HepG2 (cell line): ENCODE measurements around the gene CACNA2D3. TPM values are rescaled to one million over a fixed set of nuclear protein-coding genes. Genes with fewer than 3 reads are reported as not detected.

ENCODE experiments used
- ATAC-seq: fragments of 200-7000 bp; cut with Tn5 transposase; 3 replicates; pipeline ENCODE4 v1.9.1; 2020; ENCODE audit warnings: mild to moderate bottlenecking, moderate library complexity
- BruUV-seq: library from RNA; stranded (reverse); fragments of 400-500 nt; replicated peaks from 2 replicates; lab custom pipeline; 2021; lab: Mats Ljungman, UMichigan
- CTCF ChIA-PET: fragments of 300-600 bp; formaldehyde crosslinking; extraction: SDS; loops from one replicate; lab custom pipeline; 2021; ENCODE audit warnings: low total read pairs, inconsistent platforms, low intra/inter-chr PET ratio; lab: Yijun Ruan, JAX
- POLR2A ChIA-PET: fragments of 350-600 bp; sonication (Branson Sonifier 250); formaldehyde crosslinking; loops from one replicate; lab custom pipeline; 2020; ENCODE audit warnings: antibody characterized with exemption, inconsistent platforms; lab: Yijun Ruan, JAX
- DNase-seq: peaks from one replicate; pipeline ENCODE4 v3.0.0-alpha.2; 2015; ENCODE audit warnings: low spot score
- FAIRE-seq: peaks from 3 replicates; lab custom pipeline; 2011; peaks lifted over from hg19 to GRCh38; lab: Jason Lieb, UNC
- H2AFZ ChIP-seq: one replicate; pipeline ENCODE4 v1.6.1; 2011; ENCODE audit warnings: low read length, inconsistent platforms
- H3K27ac ChIP-seq: fragments of 300-600 bp; 3 replicates; pipeline ENCODE4 v1.8.0; 2011; ENCODE audit warnings: mixed run types, mild to moderate bottlenecking, mixed read lengths, low read length, inconsistent platforms; ENCODE audit not compliant: insufficient read depth; ENCODE audit errors: extremely low read length
- H3K27me3 ChIP-seq, 2 experiments: fragments of 200-600 bp in 1 of 2; 2 replicates in 1 of 2; 3 replicates in 1 of 2; pipeline versions ENCODE4 v1.6.0 to v1.8.0; 2011; ENCODE audit warnings: low read length in 2 of 2, mild to moderate bottlenecking in 2 of 2, moderate library complexity in 2 of 2, inconsistent platforms in 1 of 2; ENCODE audit not compliant: insufficient read depth in 2 of 2, control insufficient read depth in 1 of 2
- H3K36me3 ChIP-seq, 2 experiments: fragments of 200-600 bp in 1 of 2; replicated peaks in 1 of 2; 2 replicates in 1 of 2; 3 replicates in 1 of 2; pipeline versions ENCODE4 v1.5.1 to v1.8.0; 2011; ENCODE audit warnings: low read length in 2 of 2, inconsistent platforms in 1 of 2; ENCODE audit not compliant: insufficient read depth in 2 of 2, control insufficient read depth in 1 of 2
- H3K4me1 ChIP-seq: 2 replicates; pipeline ENCODE4 v1.5.1; 2012; ENCODE audit warnings: low read length, inconsistent platforms; ENCODE audit not compliant: insufficient read depth
- H3K4me2 ChIP-seq: 2 replicates; pipeline ENCODE4 v1.6.0; 2011; ENCODE audit warnings: low read depth, low read length, inconsistent platforms
- H3K4me3 ChIP-seq, 3 experiments: fragments of 200-600 bp in 1 of 3; sonication (generic), shearing (Covaris generic) in 1 of 3; replicated peaks in 1 of 3; 2 replicates each; pipeline ENCODE4 v1.5.1; 2011 to 2016; ENCODE audit warnings: low read length in 3 of 3, inconsistent platforms in 2 of 3, low read depth in 2 of 3, mild to moderate bottlenecking in 2 of 3, control low read depth in 1 of 3, mixed read lengths in 1 of 3; ENCODE audit not compliant: insufficient read depth in 1 of 3
- H3K79me2 ChIP-seq: one replicate; pipeline ENCODE4 v1.6.1; 2011; ENCODE audit warnings: low read length, inconsistent platforms; ENCODE audit not compliant: insufficient read depth
- H3K9ac ChIP-seq: 2 replicates; pipeline ENCODE4 v1.6.0; 2011; ENCODE audit warnings: mild to moderate bottlenecking, low read depth, low read length, inconsistent platforms; ENCODE audit not compliant: insufficient read depth
- H3K9me3 ChIP-seq: 2 replicates; pipeline ENCODE4 v1.5.1; 2012; ENCODE audit warnings: mild to moderate bottlenecking, low read length
- H4K20me1 ChIP-seq: 2 replicates; pipeline ENCODE4 v1.6.0; 2011; ENCODE audit warnings: inconsistent platforms, mild to moderate bottlenecking, low read length, moderate library complexity; ENCODE audit not compliant: insufficient read depth
- CERS6 ChIP-seq: sonication (generic); formaldehyde crosslinking; IDR thresholded peaks from 2 replicates; pipeline ENCODE4 v1.5.0; 2020; ENCODE audit warnings: missing genetic modification reagents
- EP300 ChIP-seq, 3 experiments: sonication (generic) in 1 of 3; formaldehyde crosslinking in 1 of 3; IDR thresholded peaks; 2 replicates each; pipeline versions ENCODE4 v1.5.1 to v1.6.1; 2011 to 2020; ENCODE audit warnings: low read depth in 2 of 3, low read length in 2 of 3, borderline replicate concordance in 1 of 3, improper control_type of control experiment in 1 of 3, mild to moderate bottlenecking in 1 of 3, missing genetic modification reagents in 1 of 3, moderate library complexity in 1 of 3
- HMG20B ChIP-seq: conservative IDR thresholded peaks from 2 replicates; pipeline ENCODE4 v1.6.1; 2016; ENCODE audit warnings: missing genetic modification reagents, missing compliant biosample characterization
- IRF9 ChIP-seq: sonication (generic); formaldehyde crosslinking; IDR thresholded peaks from 2 replicates; pipeline ENCODE4 v1.8.0; 2022; ENCODE audit warnings: missing genetic modification reagents, mild to moderate bottlenecking, borderline replicate concordance
- NFE2 ChIP-seq: sonication (generic); formaldehyde crosslinking; IDR thresholded peaks from 2 replicates; pipeline ENCODE4 v1.4.0; 2020; ENCODE audit warnings: missing genetic modification reagents
- ZBTB21 ChIP-seq: sonication (generic); formaldehyde crosslinking; IDR thresholded peaks from 2 replicates; pipeline ENCODE4 v1.4.0; 2020; ENCODE audit warnings: missing genetic modification reagents
- ZBTB34 ChIP-seq: sonication (generic); formaldehyde crosslinking; IDR thresholded peaks from 2 replicates; pipeline ENCODE4 v1.8.0; 2022; ENCODE audit warnings: mild to moderate bottlenecking, missing genetic modification reagents
- ZFYVE20 ChIP-seq: sonication (generic); formaldehyde crosslinking; IDR thresholded peaks from 2 replicates; pipeline ENCODE4 v1.8.0; 2023; ENCODE audit warnings: low read depth, mild to moderate bottlenecking, moderate library complexity, missing genetic modification reagents, borderline replicate concordance
- ZNF138 ChIP-seq: sonication (generic); formaldehyde crosslinking; IDR thresholded peaks from 2 replicates; pipeline ENCODE4 v1.5.0; 2020; ENCODE audit warnings: mild to moderate bottlenecking, low read depth, missing genetic modification reagents
- ZNF333 ChIP-seq: sonication (generic); formaldehyde crosslinking; IDR thresholded peaks from 2 replicates; pipeline ENCODE4 v1.4.0; 2020; ENCODE audit warnings: mild to moderate bottlenecking, missing genetic modification reagents, borderline replicate concordance
- ZNF577 ChIP-seq: sonication (generic); formaldehyde crosslinking; IDR thresholded peaks from 2 replicates; pipeline ENCODE4 v1.4.0; 2020; ENCODE audit warnings: mild to moderate bottlenecking, low read depth, missing genetic modification reagents, borderline replicate concordance
- ZNF619 ChIP-seq: sonication (generic); formaldehyde crosslinking; IDR thresholded peaks from 2 replicates; pipeline ENCODE4 v1.4.0; 2020; ENCODE audit warnings: mild to moderate bottlenecking, missing genetic modification reagents
- ZNF777 ChIP-seq: sonication (generic); formaldehyde crosslinking; IDR thresholded peaks from 2 replicates; pipeline ENCODE4 v1.4.0; 2020; ENCODE audit warnings: missing genetic modification reagents
- WGBS: methylation state at CpG from one replicate; pipeline ENCODE4 v1.1.6; 2017; ENCODE audit warnings: low lambda C conversion rate; 5-methylcytosine and 5-hydroxymethylcytosine counted together
- in situ Hi-C: cut with HindIII; loops from 2 replicates; pipeline ENCODE4 v1.10.0; 2017; ENCODE audit warnings: low pct_unique_long_range_greater_than_20kb; ENCODE audit not compliant: extremely low pct_ligation_motif_present
- intact Hi-C: fragments of 100-400 bp; cut with micrococcal nuclease; formaldehyde crosslinking; loops from one replicate; pipeline ENCODE4 v1.10.0; 2022; ENCODE audit not compliant: unreplicated experiment
- polyA plus RNA-seq, 8 experiments: library from polyadenylated mRNA; depleted of rRNA in 3 of 8; stranded (reverse) in 7 of 8; unstranded in 1 of 8; fragments of >200 nt; fragmentation: Illumina TruSeq in 4 of 8; extraction: Trizol in 4 of 8; gene quantifications; 2 replicates each; pipeline versions ENCODE4 v1.2.1 to v1.2.3, GENCODE V29; 2011 to 2016; ENCODE audit warnings: low read depth in 4 of 8, missing spikeins in 1 of 8, mixed read lengths in 1 of 8; ENCODE audit not compliant: insufficient read depth in 1 of 8
- total RNA-seq, 5 experiments: library from RNA; depleted of rRNA; stranded (reverse); fragments of >200 nt; fragmentation: Illumina TruSeq; extraction: Trizol; gene quantifications; 2 replicates each; pipeline ENCODE4 v1.2.3, GENCODE V29; 2016; ENCODE audit warnings: low read depth in 1 of 5

CACNA2D3 gene
- total and polyA plus RNA-seq, 2 of the 13 experiments (the other 11 are each of a cell fraction or from before 2014, with no cell fraction given): not detected

- ChIA-PET CTCF (no interaction called here), POLR2A (no interaction called here)
- H4K20me1 ChIP-seq: no peaks in the 10 kb centered on the region
- H3K27ac ChIP-seq: no peak overlapping the region
- no TSS peak for BruUV-seq
- no peaks in the 10 kb centered on the region; a peak in 1 of 5 replicates for H3K27me3 ChIP-seq
- H3K79me2 ChIP-seq: no peaks in the 10 kb centered on the region
- no peak for DNase-seq
- TF ChIP-seq ZFYVE20 (no peak), ZNF577 (CRISPR knock-in tag) (no peak), NFE2 (CRISPR knock-in tag) (no peak), ZNF619 (CRISPR knock-in tag) (no peak), HMG20B (CRISPR knock-in tag) (no peak), ZNF777 (no peak), IRF9 (no peak), ZNF333 (no peak), ZNF138 (CRISPR knock-in tag) (no peak), ZBTB21 (CRISPR knock-in tag) (no peak), CERS6 (CRISPR knock-in tag) (no peak), ZBTB34 (CRISPR knock-in tag) (no peak), EP300 (IDR thresholded peaks at IDR 0.05; ENCODE audit: low read depth in 2 of 2, low read length in 2 of 2) (no peak), EP300 (CRISPR knock-in tag; IDR thresholded peaks at IDR 0.05; ENCODE audit: borderline replicate concordance) (no peak)
- WGBS: 13% methylated on average over 3 of the region's 4 CpGs
- no peak overlapping the region for H3K9ac ChIP-seq
- H3K4me2 ChIP-seq: no peak overlapping the region
- no peak for ATAC-seq
- H2AFZ ChIP-seq: no peak overlapping the region
- in situ Hi-C loops: no loop called here
- H3K9me3 ChIP-seq: no peaks in the 10 kb centered on the region
- H3K36me3 ChIP-seq: no peaks in the 10 kb centered on the region
- no peak overlapping the region for H3K4me3 ChIP-seq
- intact Hi-C loops: no loop called here
- H3K4me1 ChIP-seq: no peaks in the 10 kb centered on the region
- FAIRE-seq: no peak
These were observed 43.0 kb upstream of the CACNA2D3 start for GRCh38 chr3:54079314-54079713.
